Measurements from ENCODE around the gene CLMN. TPM values are rescaled to one million over a fixed set of nuclear protein-coding genes. Genes with fewer than 3 reads are reported as not detected.

CLMN gene
- total RNA-seq, 1 experiment from 2014 or later = 33.4 TPM

DNA sequence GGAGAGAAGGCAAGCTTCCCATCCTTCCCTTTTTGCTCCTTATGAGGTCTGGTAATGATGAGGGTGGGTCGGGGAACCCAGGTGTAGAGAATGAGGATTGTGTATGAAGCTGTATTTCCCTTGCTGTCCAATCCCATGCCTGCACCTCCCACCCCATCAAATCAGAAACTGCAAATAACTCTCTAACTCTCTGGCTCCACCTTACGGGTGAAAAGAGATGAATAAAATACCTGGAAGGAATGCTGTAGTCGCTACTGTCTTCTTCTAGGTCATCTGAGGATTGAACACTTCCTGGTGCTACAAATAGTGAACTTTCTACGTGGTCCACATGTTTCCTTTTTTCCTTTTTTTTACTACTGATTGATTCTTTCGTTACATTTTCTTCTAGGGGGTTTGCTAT lies 123.4 kb downstream of the CLMN start:
- H3K4me3 ChIP-seq (replicated peaks in 1 of 2; ENCODE audit: low read depth in 1 of 2, low read length in 2 of 2) = no peak overlapping the region
- intact Hi-C loops (cut with micrococcal nuclease) = no loop called here
- no peaks in the 10 kb centered on the region for H3K27me3 ChIP-seq (ENCODE audit: insufficient read depth, low read length)
- POLR2A ChIA-PET = no interaction called here
- BruUV-seq (replicated peaks) = no TSS peak
- CTCF ChIA-PET = interaction anchor here (0.8 to 1.1 kb wide), 2 partner anchors 11 to 15 kb away, joined by 3 read pairs; no protein-coding TSS in a partner anchor
- no peaks in the 10 kb centered on the region for H3K9me2 ChIP-seq (ENCODE audit: insufficient read depth)
- no peak overlapping the region for H2AFZ ChIP-seq (ENCODE audit: low read depth, low read length, poor library complexity, severe bottlenecking)
- TF ChIP-seq RAD21 (IDR thresholded peaks at IDR 0.05; ENCODE audit: low read depth) = peak; percentile 54
- no peak for TF ChIP-seq JUND (IDR thresholded peaks at IDR 0.05)
- TF ChIP-seq CTCF (IDR thresholded peaks at IDR 0.05 in 2 of 3, conservative IDR thresholded peaks at IDR 0.05 in 1 of 3; ENCODE audit: borderline replicate concordance in 1 of 3, insufficient read depth in 1 of 3, low read depth in 2 of 3, low read length in 2 of 3) = peak; percentile 14 to 50 (median 30); a peak in 5 of 6 replicates
- H3K79me2 ChIP-seq (ENCODE audit: insufficient read depth, low read length) = no peaks in the 10 kb centered on the region
- H4K20me1 ChIP-seq (ENCODE audit: insufficient read depth) = no peaks in the 10 kb centered on the region
- no peak overlapping the region for H3K27ac ChIP-seq (ENCODE audit: low read depth, low read length)
- no peak overlapping the region for H3K9ac ChIP-seq (ENCODE audit: low read length)
- peak; percentile 91 for ATAC-seq
- H3K4me1 ChIP-seq (ENCODE audit: control insufficient read depth in 1 of 2, insufficient read depth in 2 of 2, low read length in 2 of 2) = peaks cover 3 to 14% of the 10 kb centered on the region in 2 experiments; a peak in 3 of 4 replicates
- no peaks in the 10 kb centered on the region for H3K9me3 ChIP-seq (ENCODE audit: control insufficient read depth in 1 of 2, insufficient read depth in 1 of 2, low read depth in 1 of 2, low read length in 2 of 2)
- H3K36me3 ChIP-seq (ENCODE audit: control insufficient read depth in 1 of 2, insufficient read depth in 2 of 2, low read length in 2 of 2) = no peaks in the 10 kb centered on the region
- RAD21 ChIA-PET (ENCODE audit: low non-redundant PET in 1 of 2, low total read pairs in 2 of 2, uncharacterized antibody in 2 of 2, unreplicated experiment in 2 of 2) = no interaction called here
- H3K4me2 ChIP-seq (ENCODE audit: low read length) = no peak overlapping the region
- DNase-seq (ENCODE audit: low read depth, low spot score) = peak; percentile 6

DNA sequence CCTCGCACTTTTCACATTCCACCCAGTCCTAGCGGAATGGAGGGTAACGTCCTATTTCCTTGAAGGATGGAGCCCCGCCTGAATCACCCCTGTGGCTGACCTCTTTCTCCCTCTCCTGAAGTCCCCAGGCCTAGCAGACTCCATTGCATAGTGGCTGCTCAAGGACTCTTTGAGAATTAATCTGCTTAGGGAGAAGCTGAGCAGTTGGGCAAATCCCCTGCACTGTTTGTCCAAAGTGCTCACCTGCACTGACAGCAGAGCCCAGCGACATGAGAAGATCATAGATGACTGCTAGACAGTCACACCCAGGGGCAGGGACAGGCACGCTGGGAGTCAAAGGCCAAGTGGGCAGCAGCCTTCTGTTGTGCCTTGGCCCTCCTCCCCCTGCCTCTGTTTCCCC lies 124.7 kb downstream of the CLMN start:
- Histone ChIP-seq H3K9ac (ENCODE audit: low read length) (no peak overlapping the region), H3K27ac (ENCODE audit: low read depth, low read length) (no peak overlapping the region), H3K4me1 (ENCODE audit: control insufficient read depth in 1 of 2, insufficient read depth in 2 of 2, low read length in 2 of 2) (peaks cover 3 to 14% of the 10 kb centered on the region in 2 experiments; a peak in 3 of 4 replicates), H4K20me1 (ENCODE audit: insufficient read depth) (no peaks in the 10 kb centered on the region), H3K4me2 (ENCODE audit: low read length) (no peak overlapping the region), H3K9me2 (ENCODE audit: insufficient read depth) (no peaks in the 10 kb centered on the region), H3K9me3 (ENCODE audit: control insufficient read depth in 1 of 2, insufficient read depth in 1 of 2, low read depth in 1 of 2, low read length in 2 of 2) (no peaks in the 10 kb centered on the region), H3K36me3 (ENCODE audit: control insufficient read depth in 1 of 2, insufficient read depth in 2 of 2, low read length in 2 of 2) (no peaks in the 10 kb centered on the region), H3K27me3 (ENCODE audit: insufficient read depth, low read length) (no peaks in the 10 kb centered on the region), H3K79me2 (ENCODE audit: insufficient read depth, low read length) (no peaks in the 10 kb centered on the region), H3K4me3 (replicated peaks in 1 of 2; ENCODE audit: low read depth in 1 of 2, low read length in 2 of 2) (no peak overlapping the region), H2AFZ (ENCODE audit: low read depth, low read length, poor library complexity, severe bottlenecking) (no peak overlapping the region)
- ChIA-PET POLR2A (no interaction called here), CTCF (no interaction called here), RAD21 (ENCODE audit: low non-redundant PET in 1 of 2, low total read pairs in 2 of 2, uncharacterized antibody in 2 of 2, unreplicated experiment in 2 of 2) (no interaction called here)
- intact Hi-C loops (cut with micrococcal nuclease) = no loop called here
- no TSS peak for BruUV-seq (replicated peaks)
- ATAC-seq (no peak), DNase-seq (ENCODE audit: low read depth, low spot score) (no peak)
- TF ChIP-seq, protein P1, sequence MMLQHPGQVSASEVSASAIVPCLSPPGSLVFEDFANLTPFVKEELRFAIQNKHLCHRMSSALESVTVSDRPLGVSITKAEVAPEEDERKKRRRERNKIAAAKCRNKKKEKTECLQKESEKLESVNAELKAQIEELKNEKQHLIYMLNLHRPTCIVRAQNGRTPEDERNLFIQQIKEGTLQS (IDR thresholded peaks at IDR 0.05) = no peak
- TF ChIP-seq JUND (IDR thresholded peaks at IDR 0.05) (no peak), CEBPB (IDR thresholded peaks at IDR 0.05; ENCODE audit: low read depth) (no peak), POLR2A (IDR thresholded peaks at IDR 0.05; ENCODE audit: borderline replicate concordance, extremely low read depth, insufficient read depth, insufficient read length) (no peak), CBX3 (IDR thresholded peaks at IDR 0.05; ENCODE audit: low read depth) (no peak), ZFX (IDR thresholded peaks at IDR 0.05) (no peak), RAD21 (IDR thresholded peaks at IDR 0.05; ENCODE audit: low read depth) (no peak), TCF7L2 (IDR thresholded peaks at IDR 0.05; ENCODE audit: borderline replicate concordance, extremely low read depth, insufficient read depth, insufficient read length) (no peak), EGR1 (IDR thresholded peaks at IDR 0.05; ENCODE audit: low read depth) (no peak), EZH2 (IDR thresholded peaks at IDR 0.05) (no peak), SP1 (IDR thresholded peaks at IDR 0.05; ENCODE audit: low read depth) (no peak), POLR2AphosphoS5 (IDR thresholded peaks at IDR 0.05; ENCODE audit: low read depth, low read length) (no peak), EZH2phosphoT487 (IDR thresholded peaks at IDR 0.05; ENCODE audit: borderline replicate concordance) (no peak), SRF (IDR thresholded peaks at IDR 0.05; ENCODE audit: low read depth) (no peak)
- TF ChIP-seq, protein P2, sequence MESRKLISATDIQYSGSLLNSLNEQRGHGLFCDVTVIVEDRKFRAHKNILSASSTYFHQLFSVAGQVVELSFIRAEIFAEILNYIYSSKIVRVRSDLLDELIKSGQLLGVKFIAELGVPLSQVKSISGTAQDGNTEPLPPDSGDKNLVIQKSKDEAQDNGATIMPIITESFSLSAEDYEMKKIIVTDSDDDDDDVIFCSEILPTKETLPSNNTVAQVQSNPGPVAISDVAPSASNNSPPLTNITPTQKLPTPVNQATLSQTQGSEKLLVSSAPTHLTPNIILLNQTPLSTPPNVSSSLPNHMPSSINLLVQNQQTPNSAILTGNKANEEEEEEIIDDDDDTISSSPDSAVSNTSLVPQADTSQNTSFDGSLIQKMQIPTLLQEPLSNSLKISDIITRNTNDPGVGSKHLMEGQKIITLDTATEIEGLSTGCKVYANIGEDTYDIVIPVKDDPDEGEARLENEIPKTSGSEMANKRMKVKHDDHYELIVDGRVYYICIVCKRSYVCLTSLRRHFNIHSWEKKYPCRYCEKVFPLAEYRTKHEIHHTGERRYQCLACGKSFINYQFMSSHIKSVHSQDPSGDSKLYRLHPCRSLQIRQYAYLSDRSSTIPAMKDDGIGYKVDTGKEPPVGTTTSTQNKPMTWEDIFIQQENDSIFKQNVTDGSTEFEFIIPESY (IDR thresholded peaks at IDR 0.05; ENCODE audit: extremely low read depth, insufficient replicate concordance, low read length) = no peak
